A673 (cell line): ENCODE measurements around the gene SLC44A1. TPM values are rescaled to one million over a fixed set of nuclear protein-coding genes. Genes with fewer than 3 reads are reported as not detected.

Source experiments
- BruUV-seq: library from RNA; stranded (reverse); fragments of 400-500 nt; replicated peaks from 2 replicates; lab custom pipeline; 2021; lab: Mats Ljungman, UMichigan
- CTCF ChIA-PET: fragments of 300-600 bp; sonication (Branson Sonifier 250); formaldehyde crosslinking; loops from one replicate; lab custom pipeline; 2022; ENCODE audit warnings: antibody characterized with exemption; lab: Charles Lee
- POLR2A ChIA-PET: fragments of 300-600 bp; sonication (Branson Sonifier 250); formaldehyde crosslinking; loops from one replicate; lab custom pipeline; 2022; ENCODE audit warnings: antibody characterized with exemption; ENCODE audit not compliant: low non-redundant PET; lab: Charles Lee
- DNase-seq: peaks from one replicate; pipeline ENCODE4 v3.0.0-alpha.2; 2015; ENCODE audit warnings: low spot score
- H3K27ac ChIP-seq: fragments of 200-600 bp; sonication (generic); 2 replicates; pipeline ENCODE4 v1.5.1; 2016; ENCODE audit warnings: mixed run types, low read depth, mild to moderate bottlenecking, mixed read lengths, antibody characterized with exemption, low read length; ENCODE audit not compliant: poor library complexity, severe bottlenecking
- H3K27me3 ChIP-seq: fragments of 200-600 bp; sonication (generic); replicated peaks from 2 replicates; pipeline ENCODE4 v1.6.1; 2017; ENCODE audit warnings: mixed run types, low read depth, mild to moderate bottlenecking, mixed read lengths, antibody characterized with exemption, low read length; ENCODE audit not compliant: insufficient read depth, poor library complexity
- H3K36me3 ChIP-seq: fragments of 200-600 bp; sonication (generic); 2 replicates; pipeline ENCODE4 v1.6.1; 2016; ENCODE audit warnings: mixed run types, mild to moderate bottlenecking, mixed read lengths, antibody characterized with exemption, low read length; ENCODE audit not compliant: insufficient read depth, poor library complexity, severe bottlenecking
- H3K4me1 ChIP-seq: fragments of 200-600 bp; sonication (generic); 2 replicates; pipeline ENCODE4 v1.6.1; 2017; ENCODE audit warnings: mixed run types, mild to moderate bottlenecking, mixed read lengths, antibody characterized with exemption, low read length; ENCODE audit not compliant: insufficient read depth, poor library complexity, severe bottlenecking
- H3K4me3 ChIP-seq: fragments of 200-600 bp; sonication (generic); 2 replicates; pipeline ENCODE4 v1.5.1; 2016; ENCODE audit warnings: low read depth, mixed run types, mild to moderate bottlenecking, mixed read lengths, low read length; ENCODE audit not compliant: poor library complexity, severe bottlenecking
- H3K9me3 ChIP-seq: fragments of 200-600 bp; sonication (generic); 2 replicates; pipeline ENCODE4 v1.6.1; 2016; ENCODE audit warnings: mixed run types, low read depth, mild to moderate bottlenecking, mixed read lengths, antibody characterized with exemption, low read length; ENCODE audit not compliant: poor library complexity, severe bottlenecking
- CTCF ChIP-seq: fragments of 300-800, 200-600 bp; sonication (generic); conservative IDR thresholded peaks from 2 replicates; pipeline ENCODE4 v1.5.1; 2017; ENCODE audit warnings: low read depth, mild to moderate bottlenecking, antibody characterized with exemption, low read length, moderate library complexity, mixed read lengths
- EZH2 ChIP-seq: fragments of 200-600 bp; sonication (generic); IDR thresholded peaks from 2 replicates; pipeline ENCODE4 v1.6.1; 2017; ENCODE audit warnings: borderline replicate concordance, low read depth, mild to moderate bottlenecking, mixed read lengths, antibody characterized with exemption, low read length; ENCODE audit not compliant: poor library complexity, severe bottlenecking
- intact Hi-C: fragments of 100-400 bp; cut with micrococcal nuclease; formaldehyde crosslinking; loops from one replicate; pipeline ENCODE4 v1.10.0; 2022; ENCODE audit not compliant: unreplicated experiment
- total RNA-seq: library from RNA; stranded (reverse); gene quantifications from 2 replicates; pipeline ENCODE4 v1.2.3, GENCODE V29; 2021

The SLC44A1 gene
- total RNA-seq, 1 experiment from 2014 or later, result 11.9 TPM

GRCh38 chr9:105302728-105303127 lies 58.3 kb downstream of the SLC44A1 start:
- CTCF ChIA-PET, result no interaction called here

DNA sequence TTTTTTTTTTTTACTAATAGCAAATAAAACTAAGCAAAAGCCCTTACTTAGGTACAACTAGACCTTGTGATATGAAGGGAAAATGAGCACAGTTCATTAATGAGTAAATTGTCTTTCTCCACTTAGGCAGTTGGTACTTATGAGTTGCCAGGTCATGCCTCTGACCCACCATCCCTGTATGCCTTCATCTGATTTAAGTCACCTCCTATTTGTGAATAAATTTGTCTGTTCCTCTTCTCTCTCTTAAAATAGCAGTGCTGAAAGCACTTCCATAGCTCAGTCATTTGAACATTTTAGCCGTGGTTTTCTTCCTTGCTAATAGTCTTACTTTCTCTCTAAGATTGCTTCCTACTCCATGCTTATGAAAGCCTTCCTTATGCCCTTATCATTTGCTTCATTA lies 61.4 kb downstream of the SLC44A1 start:
- Histone ChIP-seq H3K27me3 (no peaks in the 10 kb centered on the region), H3K36me3 (no peaks in the 10 kb centered on the region), H3K4me3 (no peak overlapping the region), H3K27ac (no peak overlapping the region), H3K9me3 (no peaks in the 10 kb centered on the region), H3K4me1 (no peaks in the 10 kb centered on the region)
- TF ChIP-seq EZH2, result no peak
- TF ChIP-seq CTCF, result no peak
- intact Hi-C loops, result no loop called here
- ChIA-PET POLR2A (no interaction called here), CTCF (no interaction called here)
- no TSS peak for BruUV-seq
- DNase-seq, result no peak

More at GRCh38 chr9:105302728-105303127, 58.3 kb downstream of the SLC44A1 start:
- Histone ChIP-seq H3K4me1 (no peaks in the 10 kb centered on the region), H3K27me3 (no peaks in the 10 kb centered on the region), H3K4me3 (no peak overlapping the region), H3K27ac (no peak overlapping the region), H3K36me3 (no peaks in the 10 kb centered on the region), H3K9me3 (no peaks in the 10 kb centered on the region)
- TF ChIP-seq EZH2 (no peak), CTCF (no peak)
- POLR2A ChIA-PET, result no interaction called here
- BruUV-seq, result no TSS peak
- DNase-seq, result no peak
- intact Hi-C loops, result no loop called here

- Histone ChIP-seq H3K27me3 (no peaks in the 10 kb centered on the region), H3K4me3 (no peak overlapping the region), H3K36me3 (no peaks in the 10 kb centered on the region), H3K27ac (no peak overlapping the region), H3K9me3 (no peaks in the 10 kb centered on the region), H3K4me1 (no peaks in the 10 kb centered on the region)
- no TSS peak for BruUV-seq
- ChIA-PET CTCF (no interaction called here), POLR2A (no interaction called here)
- TF ChIP-seq EZH2 (no peak), CTCF (no peak)
- intact Hi-C loops, result no loop called here
- no peak for DNase-seq
Measured at GRCh38 chr9:105306351-105307140, 62.1 kb downstream of the SLC44A1 start.
